Measurements from ENCODE around the gene SCARF2. TPM values are rescaled to one million over a fixed set of nuclear protein-coding genes. Genes with fewer than 3 reads are reported as not detected.
"Not testable (repeated sequence)": the region's sequence is repeated elsewhere in the genome, so short reads cannot be mapped to it uniquely, and the experiment has no call there.

Gene SCARF2
- total RNA-seq, 3 donors from 2014 or later = 1.2 to 8.7 (median 3.0) TPM

DNA sequence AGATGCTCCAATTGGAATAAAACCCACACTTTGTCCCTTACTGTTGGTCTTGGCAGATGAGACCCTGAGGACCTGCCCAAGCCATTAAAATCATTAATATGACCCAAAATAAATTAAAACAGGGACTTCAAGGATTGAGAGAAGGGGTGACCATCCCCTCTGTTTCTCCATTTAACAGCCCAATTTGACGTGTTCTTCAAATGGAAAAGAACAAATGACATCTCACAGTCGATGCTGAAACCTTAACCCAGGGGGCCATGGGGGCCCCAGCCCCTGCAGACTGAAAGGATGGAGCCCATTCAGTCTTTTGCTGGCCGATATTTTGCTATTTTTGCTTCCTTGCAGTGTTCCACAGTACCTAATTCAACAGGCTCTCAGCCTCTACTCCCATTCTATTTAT, 23.2 kb downstream of the SCARF2 start:
- Histone ChIP-seq H3K4me3 (no peak overlapping the region), H3K4me1 (ENCODE audit: low read depth) (peaks cover 4% of the 10 kb centered on the region), H3K9me3 (no peaks in the 10 kb centered on the region), H3K36me3 (ENCODE audit: low read depth) (no peaks in the 10 kb centered on the region)
- intact Hi-C loops (cut with DNase I, micrococcal nuclease) = no loop called here
- DNase-seq = no peak
- TF ChIP-seq, protein P1, sequence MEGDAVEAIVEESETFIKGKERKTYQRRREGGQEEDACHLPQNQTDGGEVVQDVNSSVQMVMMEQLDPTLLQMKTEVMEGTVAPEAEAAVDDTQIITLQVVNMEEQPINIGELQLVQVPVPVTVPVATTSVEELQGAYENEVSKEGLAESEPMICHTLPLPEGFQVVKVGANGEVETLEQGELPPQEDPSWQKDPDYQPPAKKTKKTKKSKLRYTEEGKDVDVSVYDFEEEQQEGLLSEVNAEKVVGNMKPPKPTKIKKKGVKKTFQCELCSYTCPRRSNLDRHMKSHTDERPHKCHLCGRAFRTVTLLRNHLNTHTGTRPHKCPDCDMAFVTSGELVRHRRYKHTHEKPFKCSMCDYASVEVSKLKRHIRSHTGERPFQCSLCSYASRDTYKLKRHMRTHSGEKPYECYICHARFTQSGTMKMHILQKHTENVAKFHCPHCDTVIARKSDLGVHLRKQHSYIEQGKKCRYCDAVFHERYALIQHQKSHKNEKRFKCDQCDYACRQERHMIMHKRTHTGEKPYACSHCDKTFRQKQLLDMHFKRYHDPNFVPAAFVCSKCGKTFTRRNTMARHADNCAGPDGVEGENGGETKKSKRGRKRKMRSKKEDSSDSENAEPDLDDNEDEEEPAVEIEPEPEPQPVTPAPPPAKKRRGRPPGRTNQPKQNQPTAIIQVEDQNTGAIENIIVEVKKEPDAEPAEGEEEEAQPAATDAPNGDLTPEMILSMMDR (IDR thresholded peaks at IDR 0.05) = no peak
- no peak for ATAC-seq

DNA sequence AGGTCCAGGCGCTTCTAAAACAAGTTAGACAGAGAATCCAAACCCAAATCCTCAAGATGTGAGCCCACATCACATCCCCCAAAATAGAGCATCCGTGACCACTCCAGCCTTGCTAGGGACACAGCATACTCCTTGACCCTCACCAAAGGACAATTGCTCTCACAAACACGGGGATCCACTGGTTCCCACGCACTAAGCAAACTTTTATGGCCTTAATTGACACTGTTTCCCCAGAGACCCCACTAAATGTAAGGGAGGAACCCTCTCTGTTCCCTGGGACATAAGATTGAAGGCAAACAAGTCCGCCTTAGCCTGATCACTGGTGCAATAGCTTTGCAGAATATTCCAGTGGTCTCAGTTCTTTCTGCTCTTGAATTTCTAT, 23.6 kb downstream of the SCARF2 start:
- DNase-seq = no peak

DNA sequence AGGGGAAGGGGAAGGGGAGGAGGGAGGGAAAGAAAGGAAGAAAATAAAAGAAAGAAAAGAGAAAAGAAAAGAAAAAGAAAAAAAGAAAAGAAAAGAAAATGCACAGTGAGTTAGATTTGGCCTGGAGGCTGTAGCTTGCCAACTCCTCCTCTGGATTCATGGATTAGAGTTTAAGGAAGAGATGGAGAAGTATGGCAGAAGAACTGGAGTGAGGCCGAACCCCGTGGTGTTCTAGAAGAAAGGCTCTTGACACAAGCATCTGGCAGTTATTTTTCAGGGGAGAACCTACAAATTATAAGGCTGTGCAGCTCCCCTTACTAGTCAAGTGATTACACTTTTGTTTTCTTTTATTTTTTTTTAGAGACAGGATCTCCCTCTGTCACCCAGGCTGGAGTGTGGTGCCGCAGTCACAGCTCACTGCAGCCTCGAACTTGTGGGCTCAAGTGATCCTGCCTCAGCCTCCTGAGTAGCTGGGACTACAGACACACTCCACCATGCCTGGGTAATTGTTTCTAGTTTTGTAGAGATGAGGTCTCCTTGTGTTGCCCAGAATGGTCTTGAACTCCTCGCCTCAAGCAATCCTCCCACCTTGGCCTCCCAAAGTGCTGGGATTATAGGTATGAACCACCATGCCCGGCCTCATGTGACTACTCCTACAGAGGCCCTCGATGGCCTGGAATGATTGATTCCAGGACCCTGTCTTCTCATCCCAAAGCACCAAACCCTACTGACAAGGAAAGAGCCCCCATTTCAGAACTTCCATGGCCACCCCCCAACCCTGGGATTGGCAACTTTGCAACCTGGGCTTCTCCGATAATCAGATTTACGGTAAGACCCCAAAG, 24.2 kb downstream of the SCARF2 start:
- no peak overlapping the region for H3K4me3 ChIP-seq
- TF ChIP-seq, protein P1 (IDR thresholded peaks at IDR 0.05) = no peak
- H3K36me3 ChIP-seq (ENCODE audit: low read depth) = no peaks in the 10 kb centered on the region
- no peaks in the 10 kb centered on the region for H3K9me3 ChIP-seq
- H3K4me1 ChIP-seq (ENCODE audit: low read depth) = peaks cover 3% of the 10 kb centered on the region
- intact Hi-C loops (cut with DNase I, micrococcal nuclease) = no loop called here
- no peak for DNase-seq
- ATAC-seq = no peak

More for the DNA sequence above, 23.6 kb downstream of the SCARF2 start:
- no peak overlapping the region for H3K4me3 ChIP-seq
- H3K36me3 ChIP-seq (ENCODE audit: low read depth) = no peaks in the 10 kb centered on the region
- ATAC-seq = no peak
- H3K4me1 ChIP-seq (ENCODE audit: low read depth) = peaks cover 4% of the 10 kb centered on the region
- TF ChIP-seq, protein P1 (IDR thresholded peaks at IDR 0.05) = no peak
- H3K9me3 ChIP-seq = no peaks in the 10 kb centered on the region
- intact Hi-C loops (cut with DNase I, micrococcal nuclease) = no loop called here

DNA sequence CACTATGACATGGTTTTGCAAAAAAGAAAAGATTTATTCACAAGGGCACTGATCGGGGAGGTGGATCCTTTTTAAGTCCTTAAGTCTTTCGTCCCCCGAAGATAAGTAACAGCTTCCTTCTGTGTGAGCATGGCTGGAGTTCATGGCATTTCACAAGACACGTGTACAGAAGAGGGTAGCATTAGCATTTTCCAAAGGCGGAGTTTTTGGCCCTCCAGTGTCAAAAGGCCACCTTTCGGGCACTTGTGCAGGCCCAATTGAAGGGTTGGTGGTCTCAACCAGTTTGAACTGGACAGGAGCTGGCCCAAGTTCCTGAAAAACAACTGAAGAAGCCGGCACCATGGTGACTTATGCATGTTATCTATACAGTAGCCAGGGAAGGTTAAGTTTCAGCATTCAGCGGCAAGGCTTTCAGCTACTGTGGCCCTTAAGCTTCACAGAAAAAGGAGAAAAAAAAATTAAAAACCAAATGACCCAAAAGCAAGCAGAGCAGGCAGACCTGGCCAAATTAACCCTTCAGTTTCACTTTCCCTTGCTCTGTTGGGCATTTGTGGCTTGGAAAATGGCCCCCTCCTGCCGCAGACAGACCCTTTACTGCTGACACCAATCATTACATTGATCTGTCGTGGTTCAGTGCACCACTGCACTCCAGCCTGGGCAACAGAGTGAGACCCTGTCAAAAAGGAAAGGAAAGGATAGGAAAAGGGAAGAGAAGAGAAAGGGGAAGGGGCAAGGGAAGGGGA, 25.0 kb downstream of the SCARF2 start:
- no peaks in the 10 kb centered on the region for H3K9me3 ChIP-seq
- ATAC-seq = no peak
- no peaks in the 10 kb centered on the region for H3K4me1 ChIP-seq (ENCODE audit: low read depth)
- DNase-seq = no peak
- intact Hi-C loops (cut with DNase I, micrococcal nuclease) = no loop called here
- H3K4me3 ChIP-seq = no peak overlapping the region
- H3K36me3 ChIP-seq (ENCODE audit: low read depth) = no peaks in the 10 kb centered on the region
- TF ChIP-seq, protein P1 (IDR thresholded peaks at IDR 0.05) = no peak

DNA sequence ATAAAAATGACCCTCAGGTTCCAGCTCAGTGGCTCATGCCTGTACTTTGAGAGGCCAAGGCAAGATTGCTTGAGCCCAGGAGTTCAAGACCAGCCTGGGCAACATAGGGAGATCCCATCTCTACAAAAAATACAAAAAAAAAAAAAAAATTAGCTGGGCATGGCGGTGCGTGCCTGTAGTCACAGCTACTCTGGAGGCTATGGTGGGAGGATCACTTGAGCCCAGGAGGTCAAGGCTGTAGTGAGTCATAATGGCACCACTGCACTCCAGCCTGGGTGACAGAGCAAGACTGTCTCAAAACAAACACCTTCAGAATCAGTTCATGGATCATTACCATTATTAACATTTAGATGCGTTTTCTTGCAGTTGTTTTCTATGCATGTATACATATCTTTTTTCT, 28.2 kb downstream of the SCARF2 start:
- DNase-seq; ATAC-seq; H3K9me3 ChIP-seq; intact Hi-C loops (cut with DNase I, micrococcal nuclease); H3K4me3 ChIP-seq; H3K36me3 ChIP-seq (ENCODE audit: low read depth); H3K4me1 ChIP-seq (ENCODE audit: low read depth): not testable (repeated sequence)

DNA sequence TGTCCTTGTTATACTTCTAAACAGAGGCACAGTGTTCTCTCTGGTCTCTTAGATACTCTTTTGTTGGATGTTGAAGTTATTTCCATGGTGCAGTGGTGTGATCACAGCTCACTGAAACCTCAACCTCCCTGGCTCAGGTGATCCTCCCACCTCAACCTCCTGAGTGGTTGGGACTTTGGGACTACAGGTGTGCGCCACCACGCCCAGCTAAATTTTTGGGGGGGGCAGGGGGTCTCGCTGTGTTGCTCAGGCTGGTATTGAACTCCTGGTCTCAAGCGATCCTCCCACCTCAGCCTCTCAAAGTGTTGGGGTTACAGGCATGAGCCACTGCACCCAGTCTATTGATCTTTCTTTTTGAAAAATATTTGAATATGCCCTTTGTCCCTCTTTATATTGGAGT, 28.7 kb downstream of the SCARF2 start:
- Histone ChIP-seq H3K9me3 (no peaks in the 10 kb centered on the region), H3K4me1 (ENCODE audit: low read depth) (no peaks in the 10 kb centered on the region), H3K36me3 (ENCODE audit: low read depth) (no peaks in the 10 kb centered on the region), H3K4me3 (no peak overlapping the region)
- TF ChIP-seq, protein P1 (IDR thresholded peaks at IDR 0.05) = no peak
- no peak for ATAC-seq
- peak in 1 of 3 donors; percentile 13 for DNase-seq
- intact Hi-C loops (cut with DNase I, micrococcal nuclease) = no loop called here

Measured in mucosa of descending colon (tissue), 3 donors.